Tibial artery (tissue), 4 donors: ENCODE data around the gene MYO3B.
A peak's percentile ranks its signal among the peaks of the same experiment; 100 is the strongest.

Experiments used
- DNase-seq, 2 donors: peaks; one replicate each; pipeline ENCODE4 v3.0.0-alpha.2; 2019
- H3K27ac ChIP-seq, 2 donors: fragments of 200-600 bp; sonication (generic) in 1 of 2; 1 replicate in 1 of 2; 2 replicates in 1 of 2; pipeline ENCODE4 v1.5.1; 2018 to 2019; ENCODE audit warnings: mild to moderate bottlenecking in 1 of 2
- H3K27me3 ChIP-seq, 2 donors: fragments of 200-600 bp; sonication (generic) in 1 of 2; one replicate each; pipeline versions ENCODE4 v1.5.1 to v1.6.0; 2016 to 2019
- H3K36me3 ChIP-seq, 3 donors: fragments of 200-600 bp; sonication (generic) in 2 of 3; one replicate each; pipeline ENCODE4 v1.5.1; 2016 to 2019; ENCODE audit warnings: mild to moderate bottlenecking in 2 of 3
- H3K4me1 ChIP-seq, 4 donors: fragments of 200-600 bp; sonication (generic) in 2 of 4; 1 replicate in 3 of 4; 2 replicates in 1 of 4; pipeline ENCODE4 v1.5.1; 2016 to 2019
- H3K4me3 ChIP-seq, 2 donors: fragments of 200-600 bp; sonication (generic) in 1 of 2; 1 replicate in 1 of 2; 2 replicates in 1 of 2; pipeline ENCODE4 v1.5.1; 2018 to 2019; ENCODE audit warnings: mild to moderate bottlenecking in 2 of 2
- H3K9me3 ChIP-seq, 3 donors: fragments of 200-600 bp; sonication (generic) in 1 of 3; one replicate each; pipeline ENCODE4 v1.5.1; 2016 to 2019
- intact Hi-C: fragments of 100-400 bp; cut with DNase I; formaldehyde crosslinking; loops from one replicate; pipeline ENCODE4 v1.15.0; 2023; ENCODE audit warnings: low total_unique reads
- TF ChIP-seq, protein P1 (sequence below), 2 experiments: fragments of 200-600 bp in 1 of 2; fragments of 450-650 bp in 1 of 2; IDR thresholded peaks; one replicate each; pipeline ENCODE4 v1.5.1; 2017 to 2019; ENCODE audit warnings: antibody characterized with exemption in 2 of 2, mild to moderate bottlenecking in 1 of 2, moderate library complexity in 1 of 2

MYO3B gene

DNA sequence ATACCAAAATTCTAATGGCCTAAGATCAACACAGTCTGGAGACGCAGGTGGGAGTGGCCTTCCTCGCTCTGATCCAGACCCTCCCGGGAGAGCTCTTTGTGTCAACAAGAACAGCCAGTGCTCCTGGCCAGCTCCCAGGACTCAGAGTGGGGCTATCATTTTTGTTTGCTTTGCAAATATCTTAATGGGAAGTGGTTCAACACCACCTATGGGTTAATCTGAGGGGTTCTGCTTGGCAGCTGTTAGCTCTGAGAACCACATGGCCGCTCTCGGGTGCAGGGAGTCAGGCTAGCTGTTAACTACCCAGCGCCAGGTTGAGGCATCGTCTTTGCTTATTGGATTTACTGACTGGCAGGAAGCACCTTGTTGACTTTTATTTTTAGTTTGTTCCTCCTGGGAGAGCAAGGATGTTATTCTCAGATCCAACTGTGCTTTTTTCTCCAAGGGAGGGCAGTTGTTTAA, 352.4 kb downstream of the MYO3B start:
- Histone ChIP-seq H3K27me3 (no peaks in the 10 kb centered on the region), H3K27ac (peak overlapping the region; percentile 49 to 61), H3K4me3 (peak overlapping the region; percentile 20 to 31), H3K4me1 (peaks cover 0 to 45% (median 22%) of the 10 kb centered on the region in 4 donors), H3K9me3 (no peaks in the 10 kb centered on the region), H3K36me3 (no peaks in the 10 kb centered on the region)
- intact Hi-C loops, result no loop called here
- TF ChIP-seq, protein P1, sequence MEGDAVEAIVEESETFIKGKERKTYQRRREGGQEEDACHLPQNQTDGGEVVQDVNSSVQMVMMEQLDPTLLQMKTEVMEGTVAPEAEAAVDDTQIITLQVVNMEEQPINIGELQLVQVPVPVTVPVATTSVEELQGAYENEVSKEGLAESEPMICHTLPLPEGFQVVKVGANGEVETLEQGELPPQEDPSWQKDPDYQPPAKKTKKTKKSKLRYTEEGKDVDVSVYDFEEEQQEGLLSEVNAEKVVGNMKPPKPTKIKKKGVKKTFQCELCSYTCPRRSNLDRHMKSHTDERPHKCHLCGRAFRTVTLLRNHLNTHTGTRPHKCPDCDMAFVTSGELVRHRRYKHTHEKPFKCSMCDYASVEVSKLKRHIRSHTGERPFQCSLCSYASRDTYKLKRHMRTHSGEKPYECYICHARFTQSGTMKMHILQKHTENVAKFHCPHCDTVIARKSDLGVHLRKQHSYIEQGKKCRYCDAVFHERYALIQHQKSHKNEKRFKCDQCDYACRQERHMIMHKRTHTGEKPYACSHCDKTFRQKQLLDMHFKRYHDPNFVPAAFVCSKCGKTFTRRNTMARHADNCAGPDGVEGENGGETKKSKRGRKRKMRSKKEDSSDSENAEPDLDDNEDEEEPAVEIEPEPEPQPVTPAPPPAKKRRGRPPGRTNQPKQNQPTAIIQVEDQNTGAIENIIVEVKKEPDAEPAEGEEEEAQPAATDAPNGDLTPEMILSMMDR (IDR thresholded peaks at IDR 0.05), result no peak
- DNase-seq, result peak; percentile 91 to 92

DNA sequence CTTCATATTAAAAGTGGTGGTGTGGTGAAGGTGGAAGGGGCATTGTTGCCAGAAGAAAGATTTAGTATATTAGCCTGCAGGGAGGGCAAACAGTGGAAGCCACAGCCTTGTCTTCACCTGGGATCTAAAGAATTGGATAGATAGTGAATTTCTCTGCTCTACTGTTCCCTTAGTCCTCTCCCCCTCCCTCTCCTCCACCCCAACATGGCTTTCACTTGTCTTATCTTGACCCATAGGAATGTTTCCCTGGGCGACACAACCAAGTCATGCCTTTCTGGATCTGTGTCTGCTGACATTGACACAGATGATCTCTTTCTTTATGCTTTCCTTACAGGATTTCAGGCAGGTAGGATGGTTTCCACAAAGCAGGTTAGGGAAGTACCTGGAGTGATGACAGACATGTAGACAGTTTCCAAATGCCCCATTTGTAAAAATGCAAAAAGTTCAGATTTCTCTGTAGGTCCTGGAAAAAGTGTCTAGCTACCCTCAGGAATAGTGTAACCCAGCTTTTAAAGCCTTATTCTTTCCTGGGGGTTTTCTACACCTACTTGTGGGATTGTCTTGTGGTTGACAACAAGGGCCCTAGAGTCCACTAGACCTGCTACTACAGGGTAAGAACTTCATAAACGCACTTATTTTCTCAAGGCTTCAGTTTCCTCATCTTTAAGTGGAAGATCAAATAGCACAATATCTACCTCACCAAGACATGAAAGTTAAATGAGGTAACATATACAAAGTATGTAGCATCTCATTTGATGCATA, 353.0 kb downstream of the MYO3B start:
- Histone ChIP-seq H3K27ac (peak overlapping the region; percentile 49 to 61), H3K4me1 (peaks cover 0 to 38% (median 18%) of the 10 kb centered on the region in 4 donors), H3K27me3 (no peaks in the 10 kb centered on the region), H3K4me3 (no peak overlapping the region), H3K9me3 (no peaks in the 10 kb centered on the region), H3K36me3 (no peaks in the 10 kb centered on the region)
- DNase-seq, result no peak
- intact Hi-C loops, result no loop called here
- TF ChIP-seq, protein P1 (IDR thresholded peaks at IDR 0.05), result no peak

DNA sequence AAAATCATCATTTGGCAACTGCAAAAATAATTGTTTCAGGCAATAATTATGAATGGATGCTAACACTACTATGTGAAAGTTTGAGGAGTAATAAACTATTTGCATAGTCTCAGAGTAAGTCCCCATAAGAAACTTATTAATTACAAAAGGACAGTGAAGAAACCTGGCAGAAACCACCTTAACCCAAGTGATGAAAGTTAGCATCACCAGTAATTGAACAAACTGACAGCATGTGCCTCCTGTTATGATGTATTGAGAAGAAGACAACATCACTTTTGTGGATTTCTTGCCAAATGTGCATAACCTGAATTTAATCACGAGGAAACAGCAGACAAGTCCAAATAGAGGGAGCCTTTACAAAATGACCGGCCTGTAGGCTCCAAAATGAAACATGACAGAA, 353.9 kb downstream of the MYO3B start:
- H3K4me1 ChIP-seq, result peaks cover 0 to 29% (median 14%) of the 10 kb centered on the region in 4 donors
- H3K27ac ChIP-seq, result no peak overlapping the region
- no peak for DNase-seq
- TF ChIP-seq, protein P1 (IDR thresholded peaks at IDR 0.05), result no peak
- no peaks in the 10 kb centered on the region for H3K9me3 ChIP-seq
- no peak overlapping the region for H3K4me3 ChIP-seq
- intact Hi-C loops, result no loop called here
- H3K36me3 ChIP-seq, result no peaks in the 10 kb centered on the region
- H3K27me3 ChIP-seq, result no peaks in the 10 kb centered on the region

DNA sequence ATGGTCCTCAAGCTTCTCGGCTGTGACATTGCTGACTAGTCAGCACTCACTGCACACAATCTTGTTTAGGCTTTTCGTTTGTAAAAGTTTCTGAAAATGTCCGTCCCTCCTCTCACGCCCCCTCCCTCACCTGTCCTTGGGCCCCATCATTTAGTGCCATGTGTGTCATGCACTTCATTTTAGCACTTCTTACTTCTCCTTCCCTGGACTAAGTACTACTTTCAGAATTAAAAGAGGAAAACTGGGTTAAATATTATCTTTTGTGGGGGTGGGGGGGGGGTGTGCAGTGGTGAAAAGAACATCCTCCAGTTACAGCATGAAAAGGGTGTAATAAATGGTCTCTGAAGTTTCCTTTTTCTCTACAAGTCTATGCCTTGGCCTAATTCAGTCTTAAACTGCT, 355.2 kb downstream of the MYO3B start:
- H3K27ac ChIP-seq, result no peak overlapping the region
- intact Hi-C loops, result no loop called here
- no peaks in the 10 kb centered on the region for H3K9me3 ChIP-seq
- no peaks in the 10 kb centered on the region for H3K27me3 ChIP-seq
- no peaks in the 10 kb centered on the region for H3K36me3 ChIP-seq
- no peak overlapping the region for H3K4me3 ChIP-seq
- DNase-seq, result no peak
- TF ChIP-seq, protein P1 (IDR thresholded peaks at IDR 0.05), result no peak
- H3K4me1 ChIP-seq, result peaks cover 0 to 22% (median 12%) of the 10 kb centered on the region in 4 donors

DNA sequence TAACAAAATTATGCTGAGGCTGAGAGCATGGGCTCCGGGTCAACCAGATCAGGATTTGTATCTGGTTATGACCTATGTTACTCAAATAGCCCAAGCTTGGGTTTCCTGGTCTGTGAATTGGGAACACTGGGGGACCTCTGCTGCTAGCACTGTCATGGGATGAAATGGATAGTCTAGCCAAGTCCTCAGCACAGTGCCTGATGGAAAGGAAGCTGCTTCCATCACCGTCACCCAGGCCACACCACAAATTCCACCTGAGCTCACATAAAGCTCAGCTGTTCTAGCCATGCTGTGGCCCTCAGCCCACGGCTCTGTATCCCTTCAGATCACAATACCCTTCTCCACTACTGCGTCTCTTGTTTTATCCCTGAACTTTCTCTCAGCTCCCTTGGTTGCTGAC, 357.6 kb downstream of the MYO3B start:
- H3K27ac ChIP-seq, result no peak overlapping the region
- peaks cover 0 to 8% (median 5%) of the 10 kb centered on the region in 4 donors for H3K4me1 ChIP-seq
- no peaks in the 10 kb centered on the region for H3K36me3 ChIP-seq
- H3K4me3 ChIP-seq, result no peak overlapping the region
- intact Hi-C loops, result no loop called here
- TF ChIP-seq, protein P1 (IDR thresholded peaks at IDR 0.05), result no peak
- no peaks in the 10 kb centered on the region for H3K27me3 ChIP-seq
- H3K9me3 ChIP-seq, result no peaks in the 10 kb centered on the region
- DNase-seq, result no peak
